GM19468 (cell line): ENCODE data around the gene DEFB124.
"Not testable (repeated sequence)": the region's sequence is repeated elsewhere in the genome, so short reads cannot be mapped to it uniquely, and the experiment has no call there.

Source experiments
- ATAC-seq: cut with Tn5 transposase; IDR thresholded peaks from one replicate; pipeline ENCODE4 v1.9.1; 2021; ENCODE audit warnings: mild to moderate bottlenecking, moderate library complexity, moderate number of reproducible peaks; ENCODE audit not compliant: unreplicated experiment; ENCODE audit errors: extremely low read depth

DEFB124 gene

GRCh38 chr20:31474758-31475427 is at the start of gene DEFB124, which contains the start of gene REM1:
Gene DEFB124 (minus strand): TSS chr20:31475127. CDS start chr20:31473013, 2,114 bp downstream.
Gene REM1 (plus strand): TSS chr20:31475288. CDS start chr20:31476446, 1,158 bp downstream.
- no peak for ATAC-seq

- no peak for ATAC-seq
These were observed 48.7 kb upstream of the DEFB124 start for GRCh38 chr20:31523361-31524283.

GRCh38 chr20:31522731-31523130 is 47.8 kb upstream of the DEFB124 start:
- no peak for ATAC-seq

GRCh38 chr20:31521267-31521666 is 46.3 kb upstream of the DEFB124 start:
- ATAC-seq: not testable (repeated sequence)

- no peak for ATAC-seq
These were observed 42.4 kb upstream of the DEFB124 start for GRCh38 chr20:31517373-31517772.

GRCh38 chr20:31516651-31517050 is 41.7 kb upstream of the DEFB124 start:
- ATAC-seq: no peak

GRCh38 chr20:31516166-31516565 is 41.2 kb upstream of the DEFB124 start:
- no peak for ATAC-seq

GRCh38 chr20:31515775-31516107 is 40.8 kb upstream of the DEFB124 start:
- no peak for ATAC-seq

GRCh38 chr20:31515072-31515774 is 40.3 kb upstream of the DEFB124 start:
- no peak for ATAC-seq

- peak; percentile 85 for ATAC-seq
These were observed 39.5 kb upstream of the DEFB124 start, which contains the start of gene HM13 for GRCh38 chr20:31514154-31515071. Gene HM13 (plus strand): TSS chr20:31514442. CDS start chr20:31514552, 110 bp downstream.

- ATAC-seq: no peak
These were observed 33.8 kb upstream of the DEFB124 start for GRCh38 chr20:31508517-31509244.

- ATAC-seq: no peak
These were observed 31.0 kb upstream of the DEFB124 start for GRCh38 chr20:31505903-31506302.

- peak; percentile 85 for ATAC-seq
These were observed 28.2 kb upstream of the DEFB124 start for GRCh38 chr20:31502884-31503673.

GRCh38 chr20:31500527-31500926 is 25.6 kb upstream of the DEFB124 start:
- no peak for ATAC-seq

GRCh38 chr20:31497838-31498540 is 23.1 kb upstream of the DEFB124 start:
- no peak for ATAC-seq

GRCh38 chr20:31496761-31497295 is 21.9 kb upstream of the DEFB124 start:
- ATAC-seq: no peak

- ATAC-seq: no peak
These were observed 19.2 kb upstream of the DEFB124 start for GRCh38 chr20:31494131-31494530.
